ENCODE measurements around the gene PLCH1. TPM values are rescaled to one million over a fixed set of nuclear protein-coding genes. Genes with fewer than 3 reads are reported as not detected.

PLCH1 gene
- total RNA-seq, 1 donor from 2014 or later = 20.9 TPM

DNA sequence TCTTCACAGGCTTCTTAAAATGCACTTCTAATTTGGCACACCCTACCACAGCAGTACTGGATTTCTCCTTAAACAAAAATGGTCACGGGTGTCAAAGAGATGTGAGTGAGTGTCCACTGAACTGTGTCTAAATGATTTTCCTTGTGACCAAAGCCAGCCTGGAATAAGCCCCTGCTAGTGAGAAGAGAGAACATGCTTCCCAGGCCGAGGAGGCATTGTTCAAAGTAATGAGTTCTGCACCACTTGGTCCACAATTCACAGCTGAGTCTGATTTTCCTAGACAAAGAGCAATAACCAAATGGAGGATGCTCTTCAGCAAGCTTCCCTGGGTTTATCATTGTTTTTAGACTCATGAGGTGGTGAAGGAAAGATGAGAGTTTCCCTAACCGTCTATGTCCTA lies 3.8 kb downstream of the PLCH1 start:
- Mint-ChIP-seq H3K27ac (ENCODE audit: unreplicated experiment) (no peak overlapping the region), H3K4me3 (ENCODE audit: unreplicated experiment) (no peak overlapping the region), H3K36me3 (ENCODE audit: low read depth, unreplicated experiment) (no peaks in the 10 kb centered on the region), H3K9me3 (ENCODE audit: unreplicated experiment) (no peaks in the 10 kb centered on the region), H3K27me3 (ENCODE audit: unreplicated experiment) (no peaks in the 10 kb centered on the region), H3K4me1 (ENCODE audit: unreplicated experiment) (peaks cover 2% of the 10 kb centered on the region)
- TF ChIP-seq, protein P1, sequence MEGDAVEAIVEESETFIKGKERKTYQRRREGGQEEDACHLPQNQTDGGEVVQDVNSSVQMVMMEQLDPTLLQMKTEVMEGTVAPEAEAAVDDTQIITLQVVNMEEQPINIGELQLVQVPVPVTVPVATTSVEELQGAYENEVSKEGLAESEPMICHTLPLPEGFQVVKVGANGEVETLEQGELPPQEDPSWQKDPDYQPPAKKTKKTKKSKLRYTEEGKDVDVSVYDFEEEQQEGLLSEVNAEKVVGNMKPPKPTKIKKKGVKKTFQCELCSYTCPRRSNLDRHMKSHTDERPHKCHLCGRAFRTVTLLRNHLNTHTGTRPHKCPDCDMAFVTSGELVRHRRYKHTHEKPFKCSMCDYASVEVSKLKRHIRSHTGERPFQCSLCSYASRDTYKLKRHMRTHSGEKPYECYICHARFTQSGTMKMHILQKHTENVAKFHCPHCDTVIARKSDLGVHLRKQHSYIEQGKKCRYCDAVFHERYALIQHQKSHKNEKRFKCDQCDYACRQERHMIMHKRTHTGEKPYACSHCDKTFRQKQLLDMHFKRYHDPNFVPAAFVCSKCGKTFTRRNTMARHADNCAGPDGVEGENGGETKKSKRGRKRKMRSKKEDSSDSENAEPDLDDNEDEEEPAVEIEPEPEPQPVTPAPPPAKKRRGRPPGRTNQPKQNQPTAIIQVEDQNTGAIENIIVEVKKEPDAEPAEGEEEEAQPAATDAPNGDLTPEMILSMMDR (IDR thresholded peaks at IDR 0.05; ENCODE audit: unreplicated experiment) = no peak
- no peak for DNase-seq (ENCODE audit: low spot score)

DNA sequence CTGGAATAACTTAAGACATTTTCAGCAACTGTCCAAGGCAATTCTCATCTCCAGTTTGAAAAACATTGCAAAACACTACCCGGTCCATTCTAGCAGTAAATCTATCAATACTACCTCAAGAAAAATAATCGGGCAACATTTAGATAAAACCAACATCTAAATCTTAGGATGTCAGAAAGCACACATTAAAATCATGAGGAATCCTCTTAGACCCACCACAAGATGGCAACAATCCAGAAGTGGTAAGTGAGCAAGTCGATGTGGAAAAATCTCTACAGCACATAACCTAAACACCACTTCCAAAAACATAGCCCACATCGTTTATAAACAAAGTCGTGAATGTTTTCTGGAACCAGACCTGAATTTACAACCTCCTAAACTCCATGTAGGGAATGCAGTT lies 5.7 kb downstream of the PLCH1 start:
- no peaks in the 10 kb centered on the region for H3K4me1 Mint-ChIP-seq (ENCODE audit: unreplicated experiment)
- TF ChIP-seq, protein P1 (IDR thresholded peaks at IDR 0.05; ENCODE audit: unreplicated experiment) = no peak
- no peaks in the 10 kb centered on the region for H3K27me3 Mint-ChIP-seq (ENCODE audit: unreplicated experiment)
- H3K9me3 Mint-ChIP-seq (ENCODE audit: unreplicated experiment) = no peaks in the 10 kb centered on the region
- DNase-seq (ENCODE audit: low spot score) = no peak
- H3K36me3 Mint-ChIP-seq (ENCODE audit: low read depth, unreplicated experiment) = no peaks in the 10 kb centered on the region
- no peak overlapping the region for H3K27ac Mint-ChIP-seq (ENCODE audit: unreplicated experiment)
- no peak overlapping the region for H3K4me3 Mint-ChIP-seq (ENCODE audit: unreplicated experiment)

DNA sequence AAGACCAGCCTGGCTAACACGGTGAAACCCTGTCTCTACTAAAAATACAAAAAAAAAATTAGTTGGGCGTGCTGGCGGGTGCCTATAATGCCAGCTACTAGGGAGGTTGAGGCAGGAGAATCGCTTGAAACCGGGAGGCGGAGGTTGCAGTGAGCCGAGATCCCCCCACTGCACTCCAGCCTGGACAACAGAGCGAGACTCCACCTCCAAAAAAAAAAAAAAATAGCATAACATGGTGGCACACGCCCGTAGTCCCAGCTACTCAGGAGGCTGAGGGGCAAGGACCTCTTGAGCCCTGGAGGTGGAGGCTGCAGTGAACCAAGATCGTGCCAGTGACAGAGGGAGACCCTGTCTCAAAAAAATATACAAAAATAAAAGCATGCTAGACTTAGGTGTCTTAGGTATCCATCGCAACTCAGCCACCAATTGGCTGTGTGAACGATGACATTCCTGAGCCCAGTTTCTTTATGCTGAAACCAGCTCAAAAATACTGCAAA lies 6.2 kb downstream of the PLCH1 start:
- TF ChIP-seq, protein P1 (IDR thresholded peaks at IDR 0.05; ENCODE audit: unreplicated experiment) = no peak
- DNase-seq (ENCODE audit: low spot score) = no peak
- H3K4me1 Mint-ChIP-seq (ENCODE audit: unreplicated experiment) = no peaks in the 10 kb centered on the region
- H3K4me3 Mint-ChIP-seq (ENCODE audit: unreplicated experiment) = no peak overlapping the region
- no peak overlapping the region for H3K27ac Mint-ChIP-seq (ENCODE audit: unreplicated experiment)
- H3K9me3 Mint-ChIP-seq (ENCODE audit: unreplicated experiment) = no peaks in the 10 kb centered on the region
- H3K36me3 Mint-ChIP-seq (ENCODE audit: low read depth, unreplicated experiment) = no peaks in the 10 kb centered on the region
- H3K27me3 Mint-ChIP-seq (ENCODE audit: unreplicated experiment) = no peaks in the 10 kb centered on the region

DNA sequence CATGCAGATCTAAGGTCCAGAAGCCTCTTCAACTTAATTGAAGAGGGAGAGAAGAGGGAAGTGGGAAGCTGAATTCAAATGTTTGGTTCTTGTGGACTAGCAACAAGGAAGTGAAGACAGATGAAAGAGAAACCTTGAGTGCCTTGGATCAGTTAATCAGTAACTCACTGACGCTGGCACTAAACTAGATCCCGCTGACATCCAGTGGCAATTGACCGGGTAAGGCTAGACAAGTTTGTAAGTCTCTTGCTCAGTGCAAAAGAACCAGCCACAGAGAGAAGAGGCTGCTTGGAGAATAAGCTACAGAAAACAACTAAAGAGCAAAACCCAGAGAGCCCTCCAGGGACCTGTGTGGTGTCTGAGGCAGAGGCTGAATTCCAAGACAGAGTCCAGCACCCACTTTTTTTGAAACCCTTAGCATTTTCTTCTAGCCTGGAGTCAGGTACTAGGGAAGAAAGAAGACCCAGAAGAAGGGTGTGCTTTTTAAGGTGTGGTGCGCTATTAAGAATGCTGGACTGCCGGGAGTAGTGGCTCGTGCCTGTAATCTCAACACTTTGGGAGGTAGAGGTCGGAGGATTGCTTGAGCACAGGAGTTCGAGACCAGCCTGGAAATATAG lies 6.9 kb downstream of the PLCH1 start:
- H3K27ac Mint-ChIP-seq (ENCODE audit: unreplicated experiment) = no peak overlapping the region
- H3K4me1 Mint-ChIP-seq (ENCODE audit: unreplicated experiment) = no peaks in the 10 kb centered on the region
- no peak for DNase-seq (ENCODE audit: low spot score)
- H3K4me3 Mint-ChIP-seq (ENCODE audit: unreplicated experiment) = no peak overlapping the region
- no peaks in the 10 kb centered on the region for H3K27me3 Mint-ChIP-seq (ENCODE audit: unreplicated experiment)
- H3K36me3 Mint-ChIP-seq (ENCODE audit: low read depth, unreplicated experiment) = no peaks in the 10 kb centered on the region
- TF ChIP-seq, protein P1 (IDR thresholded peaks at IDR 0.05; ENCODE audit: unreplicated experiment) = no peak
- no peaks in the 10 kb centered on the region for H3K9me3 Mint-ChIP-seq (ENCODE audit: unreplicated experiment)

DNA sequence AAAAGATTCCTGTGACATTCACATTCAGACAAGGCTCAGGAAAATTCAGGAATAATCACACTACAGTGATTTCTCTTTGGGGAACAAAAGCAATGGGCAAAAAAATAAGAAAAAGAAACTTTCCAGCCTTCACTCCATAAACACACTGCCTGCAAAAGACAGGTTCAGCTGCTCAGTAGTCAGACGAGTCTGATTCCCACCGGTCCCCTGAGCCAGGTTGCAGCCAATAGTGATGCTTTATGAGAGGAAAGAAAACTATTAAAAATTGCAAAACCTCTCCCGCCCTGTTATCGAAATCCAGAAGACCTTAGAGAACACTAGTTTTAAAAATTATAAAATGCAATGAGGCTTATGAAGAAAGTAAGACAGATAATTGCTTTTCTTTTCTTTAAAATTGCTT lies 8.5 kb downstream of the PLCH1 start:
- Mint-ChIP-seq H3K36me3 (ENCODE audit: low read depth, unreplicated experiment) (no peaks in the 10 kb centered on the region), H3K4me3 (ENCODE audit: unreplicated experiment) (no peak overlapping the region), H3K27ac (ENCODE audit: unreplicated experiment) (no peak overlapping the region), H3K4me1 (ENCODE audit: unreplicated experiment) (no peaks in the 10 kb centered on the region), H3K9me3 (ENCODE audit: unreplicated experiment) (no peaks in the 10 kb centered on the region), H3K27me3 (ENCODE audit: unreplicated experiment) (no peaks in the 10 kb centered on the region)
- TF ChIP-seq, protein P1 (IDR thresholded peaks at IDR 0.05; ENCODE audit: unreplicated experiment) = no peak
- DNase-seq (ENCODE audit: low spot score) = no peak

All from endothelial cell (in vitro differentiated cells).